Activated CD4-positive, alpha-beta T cell treated with anti-CD3 and anti-CD28 coated beads, Interleukin-2, amount 10 ng/mL, durations not matched to agents 24 days and 14 days (primary cell): Measurements from ENCODE around the gene FBXL7. TPM values are rescaled to one million over a fixed set of nuclear protein-coding genes. Genes with fewer than 3 reads are reported as not detected.

Source experiments
- DNase-seq: peaks from one replicate; pipeline ENCODE4 v3.0.0; 2022
- H3K27ac Mint-ChIP-seq: one replicate; pipeline ENCODE4 v1.8.0; 2022; ENCODE audit warnings: mild to moderate bottlenecking, mixed read lengths
- H3K27me3 Mint-ChIP-seq: one replicate; pipeline ENCODE4 v1.8.0; 2022; ENCODE audit warnings: mixed read lengths
- H3K36me3 Mint-ChIP-seq: one replicate; pipeline ENCODE4 v1.8.0; 2022; ENCODE audit warnings: low read depth, mild to moderate bottlenecking, mixed read lengths
- H3K4me1 Mint-ChIP-seq: one replicate; pipeline ENCODE4 v1.8.0; 2021; ENCODE audit warnings: mixed read lengths
- H3K4me3 Mint-ChIP-seq: one replicate; pipeline ENCODE4 v1.8.0; 2022; ENCODE audit warnings: mild to moderate bottlenecking, moderate library complexity, mixed read lengths
- H3K9me3 Mint-ChIP-seq: one replicate; pipeline ENCODE4 v1.8.0; 2021; ENCODE audit warnings: mixed read lengths
- intact Hi-C: fragments of 100-400 bp; cut with micrococcal nuclease; formaldehyde crosslinking; loops from one replicate; pipeline ENCODE4 v1.15.1; 2023
- total RNA-seq: library from RNA; stranded (reverse); gene quantifications from 2 replicates; pipeline ENCODE4 v1.2.3, GENCODE V29; 2022

FBXL7 gene
- total RNA-seq, 1 donor from 2014 or later, result not detected

GRCh38 chr5:15951126-15951525, 451.1 kb downstream of the FBXL7 start:
- intact Hi-C loops, result no loop called here
- H3K4me1 Mint-ChIP-seq, result no peaks in the 10 kb centered on the region
- H3K36me3 Mint-ChIP-seq, result no peaks in the 10 kb centered on the region
- no peaks in the 10 kb centered on the region for H3K27me3 Mint-ChIP-seq
- H3K4me3 Mint-ChIP-seq, result no peak overlapping the region
- H3K27ac Mint-ChIP-seq, result no peak overlapping the region
- peaks cover 5% of the 10 kb centered on the region for H3K9me3 Mint-ChIP-seq
- no peak for DNase-seq

- no peak overlapping the region for H3K27ac Mint-ChIP-seq
- intact Hi-C loops, result no loop called here
- no peak for DNase-seq
- no peaks in the 10 kb centered on the region for H3K4me1 Mint-ChIP-seq
- peaks cover 5% of the 10 kb centered on the region for H3K9me3 Mint-ChIP-seq
- H3K4me3 Mint-ChIP-seq, result no peak overlapping the region
- no peaks in the 10 kb centered on the region for H3K27me3 Mint-ChIP-seq
- H3K36me3 Mint-ChIP-seq, result no peaks in the 10 kb centered on the region
Measured at GRCh38 chr5:15951550-15951949, 451.6 kb downstream of the FBXL7 start.

DNA sequence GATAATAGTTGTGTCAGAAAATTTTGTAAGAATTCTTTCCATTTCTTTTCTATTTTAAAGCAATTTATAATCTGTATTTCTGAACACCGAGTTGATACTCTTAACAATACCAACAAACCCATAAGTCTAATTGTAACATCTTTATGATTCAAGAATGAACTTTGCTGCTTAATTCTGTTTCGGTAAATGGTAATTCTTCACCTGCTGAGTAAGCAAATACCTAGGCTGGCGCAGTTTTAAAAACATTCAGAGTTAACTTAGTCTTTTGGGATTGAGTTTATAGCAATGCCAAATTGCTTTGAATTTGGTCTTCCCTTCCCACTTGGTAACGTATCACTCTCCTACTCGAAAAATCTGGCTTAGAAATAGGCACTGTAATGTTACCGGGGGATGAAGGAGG, 456.6 kb downstream of the FBXL7 start:
- no peak overlapping the region for H3K27ac Mint-ChIP-seq
- intact Hi-C loops, result no loop called here
- H3K27me3 Mint-ChIP-seq, result no peaks in the 10 kb centered on the region
- DNase-seq, result no peak
- H3K36me3 Mint-ChIP-seq, result no peaks in the 10 kb centered on the region
- H3K4me3 Mint-ChIP-seq, result no peak overlapping the region
- no peaks in the 10 kb centered on the region for H3K4me1 Mint-ChIP-seq
- H3K9me3 Mint-ChIP-seq, result peaks cover 6% of the 10 kb centered on the region

DNA sequence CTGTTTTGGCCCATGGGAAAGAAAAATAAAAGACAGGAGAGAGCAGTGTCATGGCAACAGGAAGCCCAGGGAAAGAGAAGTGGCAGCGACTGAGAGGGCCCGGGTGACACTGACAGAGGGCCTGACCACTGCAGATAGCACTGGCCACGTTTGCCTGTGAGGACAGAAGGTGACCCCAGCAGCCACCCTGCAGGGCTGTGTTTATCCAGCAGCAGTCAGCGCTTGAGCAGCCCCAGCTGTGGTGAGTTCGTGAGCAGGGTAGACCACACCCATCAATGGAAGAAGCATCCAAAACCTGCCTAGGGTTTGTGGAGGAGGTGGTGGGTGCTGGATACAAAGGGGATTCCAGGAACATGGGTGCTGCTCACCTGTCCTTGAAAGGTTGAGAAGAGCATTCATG, 457.1 kb downstream of the FBXL7 start:
- no peak overlapping the region for H3K4me3 Mint-ChIP-seq
- intact Hi-C loops, result no loop called here
- H3K9me3 Mint-ChIP-seq, result peaks cover 6% of the 10 kb centered on the region
- H3K36me3 Mint-ChIP-seq, result no peaks in the 10 kb centered on the region
- no peak for DNase-seq
- H3K4me1 Mint-ChIP-seq, result no peaks in the 10 kb centered on the region
- no peak overlapping the region for H3K27ac Mint-ChIP-seq
- no peaks in the 10 kb centered on the region for H3K27me3 Mint-ChIP-seq

DNA sequence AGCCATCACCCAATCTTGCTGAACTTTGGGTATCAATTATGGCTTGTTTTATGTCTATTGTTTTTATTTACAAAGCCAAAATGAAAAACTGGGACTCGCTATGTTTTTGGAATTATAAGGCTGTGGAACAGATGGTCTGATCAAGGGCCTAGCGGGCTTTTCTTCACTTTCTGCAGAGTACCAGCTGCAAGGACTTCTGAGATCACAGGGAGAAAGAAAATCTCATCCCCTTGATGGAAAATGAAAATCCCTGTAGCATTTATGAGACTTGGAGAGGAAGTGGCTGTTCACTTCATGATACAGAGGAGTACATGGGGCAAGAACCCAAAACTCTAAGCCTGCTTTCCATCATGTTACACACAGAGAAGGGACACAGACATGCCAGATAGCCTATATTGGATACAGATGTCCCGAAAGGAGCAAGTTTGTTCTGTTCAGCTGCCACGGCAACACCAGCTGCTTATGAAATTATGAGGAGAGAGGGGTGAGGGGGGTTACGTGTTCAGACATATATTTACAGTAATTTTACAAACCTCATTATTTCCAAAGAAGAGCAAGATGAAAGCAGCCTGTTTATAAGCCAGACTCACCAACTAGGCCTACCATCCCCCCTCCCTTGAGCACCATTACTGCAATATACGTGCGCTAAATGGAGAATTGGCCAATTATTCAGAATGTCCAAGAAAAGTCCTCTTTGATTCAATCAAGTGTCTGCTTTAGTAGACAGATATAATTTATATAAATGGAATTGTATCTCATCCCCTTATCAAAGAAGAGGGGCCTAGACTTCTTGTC, 459.6 kb downstream of the FBXL7 start:
- Mint-ChIP-seq H3K9me3 (peaks cover 6% of the 10 kb centered on the region), H3K4me3 (no peak overlapping the region), H3K4me1 (no peaks in the 10 kb centered on the region), H3K36me3 (no peaks in the 10 kb centered on the region), H3K27me3 (no peaks in the 10 kb centered on the region), H3K27ac (no peak overlapping the region)
- intact Hi-C loops, result no loop called here
- no peak for DNase-seq

DNA sequence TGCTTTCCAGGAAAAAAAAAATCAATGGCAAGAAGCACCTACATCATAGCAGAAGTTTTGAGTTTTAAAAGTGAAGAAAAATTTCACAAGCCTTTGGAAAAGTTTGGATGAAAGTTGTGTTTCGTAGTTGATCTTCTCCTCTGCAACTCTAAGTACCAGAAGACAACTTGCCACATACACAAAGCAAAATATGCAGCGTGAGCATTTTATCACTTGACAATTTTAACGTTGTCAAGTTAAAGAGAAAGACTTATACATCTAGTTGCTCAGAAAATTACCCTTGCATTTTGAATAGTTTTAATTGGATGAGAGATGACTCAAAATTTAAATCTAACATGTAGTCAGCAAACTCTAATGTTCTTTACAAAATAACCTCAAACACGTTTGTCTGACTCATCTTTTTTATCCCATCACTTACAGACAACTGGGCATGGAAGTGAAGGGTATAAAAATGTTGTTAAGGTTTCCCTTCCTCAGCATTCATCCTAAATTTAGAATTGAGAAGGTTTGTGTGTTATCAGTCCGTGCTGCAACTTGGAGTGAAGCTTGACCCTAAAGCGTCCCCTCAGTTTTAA, 466.2 kb downstream of the FBXL7 start:
- no peak for DNase-seq
- Mint-ChIP-seq H3K4me3 (no peak overlapping the region), H3K27me3 (no peaks in the 10 kb centered on the region), H3K9me3 (no peaks in the 10 kb centered on the region), H3K36me3 (no peaks in the 10 kb centered on the region), H3K27ac (no peak overlapping the region), H3K4me1 (no peaks in the 10 kb centered on the region)
- intact Hi-C loops, result no loop called here

DNA sequence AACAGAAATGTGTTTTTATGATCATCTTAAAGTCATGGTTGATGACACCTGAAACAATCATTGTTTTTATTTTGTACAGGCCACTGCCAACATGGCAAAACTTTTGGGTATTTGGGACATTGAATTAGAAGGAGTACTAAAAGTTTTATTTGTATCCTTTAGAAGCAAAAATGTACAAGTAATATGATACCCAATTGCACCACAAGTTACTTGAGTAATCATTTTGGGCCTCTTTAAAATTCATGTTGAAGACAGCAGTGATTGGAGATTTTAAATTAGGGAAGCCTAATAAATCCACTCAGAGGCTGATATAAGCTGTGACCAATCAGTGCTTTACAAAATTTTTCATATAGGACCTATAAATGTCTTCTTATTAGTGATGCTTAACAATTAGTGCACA, 466.7 kb downstream of the FBXL7 start:
- no peak overlapping the region for H3K27ac Mint-ChIP-seq
- H3K36me3 Mint-ChIP-seq, result no peaks in the 10 kb centered on the region
- H3K4me1 Mint-ChIP-seq, result no peaks in the 10 kb centered on the region
- DNase-seq, result no peak
- no peaks in the 10 kb centered on the region for H3K27me3 Mint-ChIP-seq
- intact Hi-C loops, result no loop called here
- no peaks in the 10 kb centered on the region for H3K9me3 Mint-ChIP-seq
- no peak overlapping the region for H3K4me3 Mint-ChIP-seq

DNA sequence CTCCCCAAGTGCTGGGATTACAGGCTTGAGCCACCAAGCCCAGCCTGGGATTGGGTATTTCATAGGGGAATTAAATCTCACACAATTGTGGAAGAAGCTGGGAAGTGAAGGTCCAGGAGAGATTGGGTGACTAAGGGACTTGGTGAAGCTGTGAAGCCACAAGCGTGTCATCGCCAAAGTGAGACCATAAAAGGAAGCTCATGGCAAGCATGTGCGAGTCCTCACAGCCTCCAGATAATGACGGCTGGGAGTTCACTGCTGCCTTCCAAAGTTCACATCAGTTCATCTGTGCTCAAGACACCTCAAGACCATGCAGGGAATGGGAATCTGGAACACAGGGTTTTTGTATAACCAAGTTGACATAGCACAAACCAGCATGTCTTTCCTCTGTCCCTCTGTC, 469.0 kb downstream of the FBXL7 start:
- no peak overlapping the region for H3K27ac Mint-ChIP-seq
- no peaks in the 10 kb centered on the region for H3K36me3 Mint-ChIP-seq
- no peak for DNase-seq
- H3K4me3 Mint-ChIP-seq, result no peak overlapping the region
- intact Hi-C loops, result no loop called here
- no peaks in the 10 kb centered on the region for H3K4me1 Mint-ChIP-seq
- no peaks in the 10 kb centered on the region for H3K27me3 Mint-ChIP-seq
- no peaks in the 10 kb centered on the region for H3K9me3 Mint-ChIP-seq

GRCh38 chr5:15977851-15978250, 477.9 kb downstream of the FBXL7 start:
- no peak for DNase-seq
- no peak overlapping the region for H3K4me3 Mint-ChIP-seq

GRCh38 chr5:15980835-15981234, 480.9 kb downstream of the FBXL7 start:
- Mint-ChIP-seq H3K27ac (no peak overlapping the region), H3K36me3 (no peaks in the 10 kb centered on the region), H3K4me1 (no peaks in the 10 kb centered on the region), H3K4me3 (no peak overlapping the region), H3K27me3 (no peaks in the 10 kb centered on the region), H3K9me3 (peaks cover 5% of the 10 kb centered on the region)
- DNase-seq, result no peak
- intact Hi-C loops, result no loop called here

More at GRCh38 chr5:15977851-15978250, 477.9 kb downstream of the FBXL7 start:
- Mint-ChIP-seq H3K4me1 (no peaks in the 10 kb centered on the region), H3K36me3 (no peaks in the 10 kb centered on the region), H3K27ac (no peak overlapping the region), H3K27me3 (no peaks in the 10 kb centered on the region), H3K9me3 (peaks cover 5% of the 10 kb centered on the region)
- intact Hi-C loops, result no loop called here

DNA sequence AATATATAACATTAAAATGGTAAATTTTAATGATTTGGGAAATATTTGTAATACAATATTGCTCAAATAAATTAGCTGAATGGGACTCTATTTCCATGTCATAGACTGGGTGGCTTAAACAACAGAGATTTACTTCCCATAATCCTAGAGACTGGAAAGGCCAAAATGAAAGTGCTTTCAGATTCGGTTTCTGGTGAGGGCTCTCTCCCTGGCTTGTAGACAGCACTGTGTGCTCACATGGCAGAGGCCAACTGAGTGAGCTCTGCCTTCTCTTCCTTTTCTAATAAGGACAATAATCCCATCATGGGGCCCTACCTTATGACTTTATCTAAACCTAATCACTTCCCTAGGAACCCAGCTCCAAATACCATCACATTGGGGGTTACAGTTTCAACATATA, 483.4 kb downstream of the FBXL7 start:
- intact Hi-C loops, result no loop called here
- no peak for DNase-seq
- Mint-ChIP-seq H3K36me3 (no peaks in the 10 kb centered on the region), H3K9me3 (no peaks in the 10 kb centered on the region), H3K27me3 (no peaks in the 10 kb centered on the region), H3K27ac (no peak overlapping the region), H3K4me1 (no peaks in the 10 kb centered on the region), H3K4me3 (no peak overlapping the region)
